ENCODE data around the gene CLEC4E.

Gene CLEC4E

GRCh38 chr12:8563356-8563755, 22.7 kb upstream of the CLEC4E start:
- Histone ChIP-seq H3K27me3 (ENCODE audit: control insufficient read depth in 5 of 5, insufficient read depth in 4 of 5, low read length in 5 of 5) (peaks cover 0 to 4% (median 2%) of the 10 kb centered on the region in 5 donors), H3K36me3 (ENCODE audit: control insufficient read depth in 5 of 5, insufficient read depth in 5 of 5, low read length in 5 of 5) (no peaks in the 10 kb centered on the region), H3K9me3 (ENCODE audit: control insufficient read depth in 5 of 5, low read length in 5 of 5) (peaks cover 0 to 14% (median 6%) of the 10 kb centered on the region in 5 donors), H3K9ac (ENCODE audit: low read length in 5 of 5) (no peak overlapping the region), H3K4me3 (ENCODE audit: low read depth in 1 of 5, low read length in 5 of 5) (no peak overlapping the region), H3K27ac (ENCODE audit: low read depth, low read length) (no peak overlapping the region), H3K4me1 (ENCODE audit: control insufficient read depth in 5 of 5, insufficient read depth in 5 of 5, low read length in 5 of 5) (peaks cover 0 to 8% (median 0%) of the 10 kb centered on the region in 5 donors)

- Histone ChIP-seq H3K27me3 (ENCODE audit: control insufficient read depth in 5 of 5, insufficient read depth in 4 of 5, low read length in 5 of 5) (peaks cover 0 to 3% (median 0%) of the 10 kb centered on the region in 5 donors), H3K9ac (ENCODE audit: low read length in 5 of 5) (no peak overlapping the region), H3K9me3 (ENCODE audit: control insufficient read depth in 5 of 5, low read length in 5 of 5) (peaks cover 0 to 11% (median 5%) of the 10 kb centered on the region in 5 donors), H3K36me3 (ENCODE audit: control insufficient read depth in 5 of 5, insufficient read depth in 5 of 5, low read length in 5 of 5) (no peaks in the 10 kb centered on the region), H3K4me3 (ENCODE audit: low read depth in 1 of 5, low read length in 5 of 5) (no peak overlapping the region), H3K4me1 (ENCODE audit: control insufficient read depth in 5 of 5, insufficient read depth in 5 of 5, low read length in 5 of 5) (peaks cover 0 to 8% (median 0%) of the 10 kb centered on the region in 5 donors), H3K27ac (ENCODE audit: low read depth, low read length) (no peak overlapping the region)
Observed at GRCh38 chr12:8562310-8562709, 21.6 kb upstream of the CLEC4E start.

GRCh38 chr12:8561011-8561410, 20.3 kb upstream of the CLEC4E start:
- Histone ChIP-seq H3K4me1 (ENCODE audit: control insufficient read depth in 5 of 5, insufficient read depth in 5 of 5, low read length in 5 of 5) (no peaks in the 10 kb centered on the region), H3K27ac (ENCODE audit: low read depth, low read length) (no peak overlapping the region), H3K9me3 (ENCODE audit: control insufficient read depth in 5 of 5, low read length in 5 of 5) (peaks cover 0 to 11% (median 2%) of the 10 kb centered on the region in 5 donors), H3K36me3 (ENCODE audit: control insufficient read depth in 5 of 5, insufficient read depth in 5 of 5, low read length in 5 of 5) (no peaks in the 10 kb centered on the region), H3K9ac (ENCODE audit: low read length in 5 of 5) (no peak overlapping the region), H3K4me3 (ENCODE audit: low read depth in 1 of 5, low read length in 5 of 5) (no peak overlapping the region), H3K27me3 (ENCODE audit: control insufficient read depth in 5 of 5, insufficient read depth in 4 of 5, low read length in 5 of 5) (peaks cover 0 to 3% (median 0%) of the 10 kb centered on the region in 5 donors)

GRCh38 chr12:8559676-8560075, 19.0 kb upstream of the CLEC4E start:
- Histone ChIP-seq H3K27me3 (ENCODE audit: control insufficient read depth in 5 of 5, insufficient read depth in 4 of 5, low read length in 5 of 5) (peaks cover 0 to 2% (median 0%) of the 10 kb centered on the region in 5 donors), H3K9me3 (ENCODE audit: control insufficient read depth in 5 of 5, low read length in 5 of 5) (peaks cover 0 to 11% (median 2%) of the 10 kb centered on the region in 5 donors), H3K27ac (ENCODE audit: low read depth, low read length) (no peak overlapping the region), H3K9ac (ENCODE audit: low read length in 5 of 5) (no peak overlapping the region), H3K36me3 (ENCODE audit: control insufficient read depth in 5 of 5, insufficient read depth in 5 of 5, low read length in 5 of 5) (no peaks in the 10 kb centered on the region), H3K4me3 (ENCODE audit: low read depth in 1 of 5, low read length in 5 of 5) (no peak overlapping the region), H3K4me1 (ENCODE audit: control insufficient read depth in 5 of 5, insufficient read depth in 5 of 5, low read length in 5 of 5) (no peaks in the 10 kb centered on the region)

GRCh38 chr12:8556531-8557097, 15.9 kb upstream of the CLEC4E start:
- Histone ChIP-seq H3K9ac (ENCODE audit: low read length in 5 of 5) (no peak overlapping the region), H3K27me3 (ENCODE audit: control insufficient read depth in 5 of 5, insufficient read depth in 4 of 5, low read length in 5 of 5) (peaks cover 0 to 3% (median 0%) of the 10 kb centered on the region in 5 donors), H3K27ac (ENCODE audit: low read depth, low read length) (no peak overlapping the region), H3K4me1 (ENCODE audit: control insufficient read depth in 5 of 5, insufficient read depth in 5 of 5, low read length in 5 of 5) (no peaks in the 10 kb centered on the region), H3K9me3 (ENCODE audit: control insufficient read depth in 5 of 5, low read length in 5 of 5) (no peaks in the 10 kb centered on the region), H3K36me3 (ENCODE audit: control insufficient read depth in 5 of 5, insufficient read depth in 5 of 5, low read length in 5 of 5) (no peaks in the 10 kb centered on the region), H3K4me3 (ENCODE audit: low read depth in 1 of 5, low read length in 5 of 5) (no peak overlapping the region)

- Histone ChIP-seq H3K27me3 (ENCODE audit: control insufficient read depth in 5 of 5, insufficient read depth in 4 of 5, low read length in 5 of 5) (peaks cover 0 to 3% (median 0%) of the 10 kb centered on the region in 5 donors), H3K4me3 (ENCODE audit: low read depth in 1 of 5, low read length in 5 of 5) (no peak overlapping the region), H3K4me1 (ENCODE audit: control insufficient read depth in 5 of 5, insufficient read depth in 5 of 5, low read length in 5 of 5) (no peaks in the 10 kb centered on the region), H3K9me3 (ENCODE audit: control insufficient read depth in 5 of 5, low read length in 5 of 5) (no peaks in the 10 kb centered on the region), H3K27ac (ENCODE audit: low read depth, low read length) (no peak overlapping the region), H3K36me3 (ENCODE audit: control insufficient read depth in 5 of 5, insufficient read depth in 5 of 5, low read length in 5 of 5) (no peaks in the 10 kb centered on the region), H3K9ac (ENCODE audit: low read length in 5 of 5) (no peak overlapping the region)
Observed at GRCh38 chr12:8554451-8555195, 13.9 kb upstream of the CLEC4E start.

- Histone ChIP-seq H3K4me3 (ENCODE audit: low read depth in 1 of 5, low read length in 5 of 5) (no peak overlapping the region), H3K9ac (ENCODE audit: low read length in 5 of 5) (no peak overlapping the region), H3K9me3 (ENCODE audit: control insufficient read depth in 5 of 5, low read length in 5 of 5) (no peaks in the 10 kb centered on the region), H3K27me3 (ENCODE audit: control insufficient read depth in 5 of 5, insufficient read depth in 4 of 5, low read length in 5 of 5) (peaks cover 0 to 3% (median 0%) of the 10 kb centered on the region in 5 donors), H3K27ac (ENCODE audit: low read depth, low read length) (no peak overlapping the region), H3K4me1 (ENCODE audit: control insufficient read depth in 5 of 5, insufficient read depth in 5 of 5, low read length in 5 of 5) (no peaks in the 10 kb centered on the region), H3K36me3 (ENCODE audit: control insufficient read depth in 5 of 5, insufficient read depth in 5 of 5, low read length in 5 of 5) (no peaks in the 10 kb centered on the region)
Observed at GRCh38 chr12:8553088-8553627, 12.5 kb upstream of the CLEC4E start.

GRCh38 chr12:8549381-8549780, 8.7 kb upstream of the CLEC4E start:
- peaks cover 0 to 3% (median 0%) of the 10 kb centered on the region in 5 donors for H3K27me3 ChIP-seq (ENCODE audit: control insufficient read depth in 5 of 5, insufficient read depth in 4 of 5, low read length in 5 of 5)
- H3K9me3 ChIP-seq (ENCODE audit: control insufficient read depth in 5 of 5, low read length in 5 of 5) = no peaks in the 10 kb centered on the region
- no peak overlapping the region for H3K27ac ChIP-seq (ENCODE audit: low read depth, low read length)
- H3K9ac ChIP-seq (ENCODE audit: low read length in 5 of 5) = no peak overlapping the region
- no peak overlapping the region for H3K4me3 ChIP-seq (ENCODE audit: low read depth in 1 of 5, low read length in 5 of 5)
- H3K4me1 ChIP-seq (ENCODE audit: control insufficient read depth in 5 of 5, insufficient read depth in 5 of 5, low read length in 5 of 5) = no peaks in the 10 kb centered on the region
- no peaks in the 10 kb centered on the region for H3K36me3 ChIP-seq (ENCODE audit: control insufficient read depth in 5 of 5, insufficient read depth in 5 of 5, low read length in 5 of 5)

GRCh38 chr12:8548192-8548591, 7.5 kb upstream of the CLEC4E start:
- H3K4me3 ChIP-seq (ENCODE audit: low read depth in 1 of 5, low read length in 5 of 5) = no peak overlapping the region
- no peaks in the 10 kb centered on the region for H3K4me1 ChIP-seq (ENCODE audit: control insufficient read depth in 5 of 5, insufficient read depth in 5 of 5, low read length in 5 of 5)
- H3K27me3 ChIP-seq (ENCODE audit: control insufficient read depth in 5 of 5, insufficient read depth in 4 of 5, low read length in 5 of 5) = peaks cover 0 to 2% (median 0%) of the 10 kb centered on the region in 5 donors
- H3K27ac ChIP-seq (ENCODE audit: low read depth, low read length) = no peak overlapping the region
- no peak overlapping the region for H3K9ac ChIP-seq (ENCODE audit: low read length in 5 of 5)
- H3K9me3 ChIP-seq (ENCODE audit: control insufficient read depth in 5 of 5, low read length in 5 of 5) = no peaks in the 10 kb centered on the region
- H3K36me3 ChIP-seq (ENCODE audit: control insufficient read depth in 5 of 5, insufficient read depth in 5 of 5, low read length in 5 of 5) = no peaks in the 10 kb centered on the region

GRCh38 chr12:8547645-8548044, 6.9 kb upstream of the CLEC4E start:
- H3K27ac ChIP-seq (ENCODE audit: low read depth, low read length) = no peak overlapping the region
- H3K4me1 ChIP-seq (ENCODE audit: control insufficient read depth in 5 of 5, insufficient read depth in 5 of 5, low read length in 5 of 5) = no peaks in the 10 kb centered on the region
- H3K9me3 ChIP-seq (ENCODE audit: control insufficient read depth in 5 of 5, low read length in 5 of 5) = no peaks in the 10 kb centered on the region
- H3K36me3 ChIP-seq (ENCODE audit: control insufficient read depth in 5 of 5, insufficient read depth in 5 of 5, low read length in 5 of 5) = no peaks in the 10 kb centered on the region
- H3K9ac ChIP-seq (ENCODE audit: low read length in 5 of 5) = no peak overlapping the region
- H3K27me3 ChIP-seq (ENCODE audit: control insufficient read depth in 5 of 5, insufficient read depth in 4 of 5, low read length in 5 of 5) = no peaks in the 10 kb centered on the region
- no peak overlapping the region for H3K4me3 ChIP-seq (ENCODE audit: low read depth in 1 of 5, low read length in 5 of 5)

Data from subcutaneous abdominal adipose tissue (tissue), 5 donors.